IMR-90 (cell line): ENCODE results near the gene DPF3.

ENCODE experiments used
- CHD1 ChIP-seq: IDR thresholded peaks from 2 replicates; pipeline ENCODE4 v1.6.1; 2012; ENCODE audit warnings: low read depth, low read length, improper control_type of control experiment
- FOS ChIP-seq: fragments of 150-350 bp; IDR thresholded peaks from 2 replicates; pipeline ENCODE4 v1.6.1; 2016; ENCODE audit warnings: low read depth, low read length
- MAFK ChIP-seq: IDR thresholded peaks from 2 replicates; pipeline ENCODE4 v1.6.1; 2012; ENCODE audit warnings: low read depth, low read length, improper control_type of control experiment
- NFE2L2 ChIP-seq: fragments of 150-350 bp; IDR thresholded peaks from 2 replicates; pipeline ENCODE4 v1.6.1; 2016; ENCODE audit warnings: low read depth, mild to moderate bottlenecking, low read length
- POLR2A ChIP-seq: IDR thresholded peaks from 2 replicates; pipeline ENCODE4 v1.6.1; 2012; ENCODE audit warnings: mild to moderate bottlenecking, low read depth, low read length
- RCOR1 ChIP-seq: IDR thresholded peaks from 2 replicates; pipeline ENCODE4 v1.6.1; 2012; ENCODE audit warnings: mild to moderate bottlenecking, low read length, improper control_type of control experiment; ENCODE audit not compliant: insufficient replicate concordance
- SMC3 ChIP-seq: fragments of 150-350 bp; IDR thresholded peaks from 2 replicates; pipeline ENCODE4 v1.6.1; 2016; ENCODE audit warnings: low read depth, mild to moderate bottlenecking, antibody characterized with exemption, low read length, moderate library complexity
- TF ChIP-seq, protein P1 (sequence below): conservative IDR thresholded peaks from 2 replicates; pipeline ENCODE4 v1.5.1; 2012; ENCODE audit warnings: mild to moderate bottlenecking, low read depth, low read length, improper control_type of control experiment

DNA sequence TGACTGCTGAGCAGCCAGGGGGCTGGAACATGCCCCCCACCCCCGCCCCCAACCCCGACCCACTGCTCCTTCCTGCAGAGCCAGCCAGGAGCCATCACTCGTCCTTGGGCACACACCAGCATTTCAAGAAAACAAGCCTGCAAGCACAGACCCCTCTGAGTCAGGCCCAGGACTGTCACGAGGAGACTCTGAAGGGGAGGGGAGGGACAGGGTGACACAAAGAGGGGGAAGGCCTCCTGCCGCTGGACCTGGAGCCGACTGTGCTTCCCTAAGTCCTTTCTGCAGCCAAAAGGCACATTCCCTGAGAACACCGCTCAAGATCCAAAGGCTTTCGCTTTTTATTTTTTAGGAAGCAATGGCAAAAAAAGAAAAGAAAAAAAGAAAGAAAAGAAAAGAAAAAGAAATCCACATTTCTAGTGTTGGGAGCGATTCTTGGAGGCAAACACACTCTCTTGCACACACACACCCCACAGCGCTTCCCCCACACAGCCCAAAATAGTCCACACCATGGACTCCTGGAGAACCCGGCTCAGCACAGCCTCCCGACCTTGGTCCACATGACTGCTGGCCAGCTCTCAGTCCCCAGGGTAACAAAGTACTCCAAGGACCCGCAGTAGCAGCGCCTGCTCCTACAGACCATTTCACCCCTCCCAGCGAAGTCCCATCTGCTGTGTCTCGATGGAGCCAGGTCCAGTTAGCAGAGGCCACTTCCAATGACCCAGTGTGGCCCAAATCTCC, 101.7 kb downstream of the DPF3 start:
- no peak for TF ChIP-seq SMC3
- TF ChIP-seq, protein P1, sequence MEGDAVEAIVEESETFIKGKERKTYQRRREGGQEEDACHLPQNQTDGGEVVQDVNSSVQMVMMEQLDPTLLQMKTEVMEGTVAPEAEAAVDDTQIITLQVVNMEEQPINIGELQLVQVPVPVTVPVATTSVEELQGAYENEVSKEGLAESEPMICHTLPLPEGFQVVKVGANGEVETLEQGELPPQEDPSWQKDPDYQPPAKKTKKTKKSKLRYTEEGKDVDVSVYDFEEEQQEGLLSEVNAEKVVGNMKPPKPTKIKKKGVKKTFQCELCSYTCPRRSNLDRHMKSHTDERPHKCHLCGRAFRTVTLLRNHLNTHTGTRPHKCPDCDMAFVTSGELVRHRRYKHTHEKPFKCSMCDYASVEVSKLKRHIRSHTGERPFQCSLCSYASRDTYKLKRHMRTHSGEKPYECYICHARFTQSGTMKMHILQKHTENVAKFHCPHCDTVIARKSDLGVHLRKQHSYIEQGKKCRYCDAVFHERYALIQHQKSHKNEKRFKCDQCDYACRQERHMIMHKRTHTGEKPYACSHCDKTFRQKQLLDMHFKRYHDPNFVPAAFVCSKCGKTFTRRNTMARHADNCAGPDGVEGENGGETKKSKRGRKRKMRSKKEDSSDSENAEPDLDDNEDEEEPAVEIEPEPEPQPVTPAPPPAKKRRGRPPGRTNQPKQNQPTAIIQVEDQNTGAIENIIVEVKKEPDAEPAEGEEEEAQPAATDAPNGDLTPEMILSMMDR = no peak
- no peak for TF ChIP-seq POLR2A
- TF ChIP-seq RCOR1 = no peak
- no peak for TF ChIP-seq CHD1
- TF ChIP-seq NFE2L2 = no peak
- no peak for TF ChIP-seq FOS
- no peak for TF ChIP-seq MAFK
